NCI-H1092 treated with DMSO at 0.1 percent for 48 hours (cell line): ENCODE results near the gene ZNF17.

Source experiments
- DNase-seq: peaks from one replicate; lab custom pipeline; 2025; lab: John Stamatoyannopoulos, UW

Gene ZNF17

DNA sequence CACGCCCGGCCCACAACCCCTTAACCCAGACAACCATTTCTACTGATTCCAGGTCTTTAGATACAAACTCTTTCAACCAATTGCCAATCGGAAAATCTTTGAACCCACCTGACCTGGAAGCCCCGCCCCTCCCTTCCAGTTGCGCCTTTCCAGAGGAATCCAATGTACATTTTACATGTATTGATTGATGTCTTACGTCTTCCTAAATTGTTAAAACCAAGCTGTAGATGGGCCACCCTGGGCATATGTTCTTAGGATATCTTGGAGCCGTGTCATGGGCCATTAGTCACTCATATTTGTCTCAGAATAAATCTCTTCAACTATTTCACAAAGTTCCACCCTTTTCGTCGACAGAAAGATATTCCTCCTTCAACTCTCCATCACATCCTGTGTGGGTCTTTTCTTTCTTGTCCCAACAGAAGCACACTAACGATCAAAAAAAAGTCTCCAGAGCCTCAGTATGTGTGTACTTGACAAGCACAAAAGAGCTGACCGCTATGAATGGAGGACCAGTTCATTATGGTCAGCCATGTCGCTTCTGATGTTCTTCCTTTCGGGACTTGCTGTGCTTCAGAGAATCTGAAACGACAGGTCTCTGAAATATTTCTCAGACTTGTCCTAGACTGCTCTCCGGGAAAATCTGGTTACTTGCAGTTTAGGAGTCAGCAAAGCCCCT, 23.6 kb downstream of the ZNF17 start:
- no peak for DNase-seq

DNA sequence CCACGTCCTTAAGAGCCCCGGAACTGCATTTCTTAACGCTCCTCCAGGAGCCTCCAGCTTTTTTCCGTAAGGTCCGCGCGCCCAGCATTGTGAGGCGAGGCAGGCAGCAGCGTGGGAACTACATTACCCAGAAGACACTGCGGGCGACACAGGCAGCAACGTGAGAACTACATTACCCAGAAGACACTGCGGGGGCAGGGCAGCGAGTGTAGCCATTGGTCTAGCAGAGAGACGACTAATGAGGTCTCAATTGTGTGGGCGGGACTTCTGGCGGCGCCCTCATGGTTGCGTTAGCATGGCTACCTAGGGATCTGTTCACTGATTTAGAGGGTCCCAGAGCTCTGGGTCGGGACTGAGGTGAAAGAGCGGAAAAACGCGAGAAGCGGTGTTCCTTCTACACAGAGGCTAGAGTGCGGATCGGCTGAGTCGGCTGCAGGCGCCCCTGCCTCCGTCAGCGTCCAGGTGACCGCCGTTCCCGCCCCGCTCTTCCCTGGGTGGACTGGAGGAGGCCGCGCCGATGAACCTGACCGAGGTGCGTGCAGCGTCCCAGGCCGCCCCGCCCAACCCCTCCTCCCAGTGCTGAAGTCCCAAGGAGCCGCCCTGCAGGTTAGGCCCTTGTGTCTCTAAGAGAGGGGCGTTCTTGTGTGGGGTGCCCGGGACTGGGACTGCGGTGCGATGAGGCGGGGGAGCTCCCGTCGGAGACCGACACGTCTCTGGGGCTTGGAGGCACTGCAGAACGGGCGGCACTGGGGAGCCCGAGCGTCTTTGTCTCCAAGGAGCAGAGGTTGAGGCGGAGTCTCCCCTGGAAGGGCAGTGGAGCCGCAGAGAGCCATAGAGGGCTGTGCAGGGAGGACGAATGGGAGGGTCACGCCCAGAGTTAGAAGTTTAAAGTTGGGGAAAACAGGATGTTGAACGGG, 24.4 kb downstream of the ZNF17 start, which contains the start of gene ZNF749:
ZNF749 (plus strand) TSS at position 264 of the 917 bp plus-strand sequence; CDS start at position 518, 254 bp downstream.
- DNase-seq: peak; percentile 96

DNA sequence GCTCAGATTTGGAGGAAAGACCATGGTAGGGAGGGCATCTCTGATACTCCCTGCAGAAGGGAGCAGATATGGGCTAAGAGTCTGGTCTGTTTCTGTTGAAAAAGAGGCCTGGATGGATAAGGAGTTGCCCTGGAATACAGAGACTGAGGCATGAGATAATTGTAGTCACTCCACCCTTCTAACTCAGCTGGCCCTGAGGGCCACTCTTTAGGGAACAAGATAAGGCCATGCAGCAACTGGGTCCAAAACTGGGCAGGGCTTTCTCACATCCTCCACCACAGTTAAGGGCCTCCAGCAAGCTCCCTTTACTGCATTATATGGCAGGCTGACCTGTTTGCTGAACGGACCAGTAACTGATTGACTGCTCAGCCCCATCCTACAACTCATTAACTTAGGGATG, 25.5 kb downstream of the ZNF17 start:
- no peak for DNase-seq

DNA sequence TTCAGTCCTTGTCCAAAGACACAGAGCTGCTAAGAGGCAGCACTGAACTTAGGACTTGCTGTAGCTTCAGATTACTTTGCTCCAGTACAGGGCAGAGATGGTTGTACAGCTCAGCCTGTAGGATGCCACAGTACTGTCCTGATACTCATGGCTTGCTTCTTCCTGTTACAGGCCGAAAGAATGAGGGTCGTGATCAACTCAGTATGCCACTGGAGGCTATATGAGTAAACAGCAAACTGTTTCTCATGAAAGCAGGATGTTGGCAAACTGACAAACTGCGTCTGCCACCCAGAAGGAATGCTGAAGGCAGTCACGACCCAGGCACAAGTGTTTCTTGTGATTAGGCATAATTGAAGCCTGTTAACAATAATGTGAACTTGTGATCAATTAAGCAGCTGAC, 27.0 kb downstream of the ZNF17 start:
- no peak for DNase-seq

DNA sequence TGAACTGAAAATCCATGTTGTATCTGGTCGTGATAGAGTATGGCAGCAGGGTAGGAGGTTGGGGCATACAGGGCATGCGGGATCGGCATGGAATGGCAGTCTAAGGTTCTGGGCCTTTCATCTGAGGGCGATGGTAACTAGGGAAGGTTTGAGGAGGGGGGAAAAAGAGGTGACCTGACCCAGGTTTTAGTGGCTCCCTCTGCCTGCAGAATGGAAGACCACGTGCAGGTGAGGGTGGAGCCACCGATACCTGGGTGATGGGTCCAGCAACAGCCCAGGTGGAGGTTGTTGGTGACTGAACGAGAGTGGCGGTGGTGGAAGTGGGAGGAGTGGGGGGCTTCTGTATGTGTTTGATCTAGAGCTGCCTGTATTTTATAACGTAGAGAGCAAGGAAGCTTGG, 28.0 kb downstream of the ZNF17 start:
- DNase-seq: no peak

DNA sequence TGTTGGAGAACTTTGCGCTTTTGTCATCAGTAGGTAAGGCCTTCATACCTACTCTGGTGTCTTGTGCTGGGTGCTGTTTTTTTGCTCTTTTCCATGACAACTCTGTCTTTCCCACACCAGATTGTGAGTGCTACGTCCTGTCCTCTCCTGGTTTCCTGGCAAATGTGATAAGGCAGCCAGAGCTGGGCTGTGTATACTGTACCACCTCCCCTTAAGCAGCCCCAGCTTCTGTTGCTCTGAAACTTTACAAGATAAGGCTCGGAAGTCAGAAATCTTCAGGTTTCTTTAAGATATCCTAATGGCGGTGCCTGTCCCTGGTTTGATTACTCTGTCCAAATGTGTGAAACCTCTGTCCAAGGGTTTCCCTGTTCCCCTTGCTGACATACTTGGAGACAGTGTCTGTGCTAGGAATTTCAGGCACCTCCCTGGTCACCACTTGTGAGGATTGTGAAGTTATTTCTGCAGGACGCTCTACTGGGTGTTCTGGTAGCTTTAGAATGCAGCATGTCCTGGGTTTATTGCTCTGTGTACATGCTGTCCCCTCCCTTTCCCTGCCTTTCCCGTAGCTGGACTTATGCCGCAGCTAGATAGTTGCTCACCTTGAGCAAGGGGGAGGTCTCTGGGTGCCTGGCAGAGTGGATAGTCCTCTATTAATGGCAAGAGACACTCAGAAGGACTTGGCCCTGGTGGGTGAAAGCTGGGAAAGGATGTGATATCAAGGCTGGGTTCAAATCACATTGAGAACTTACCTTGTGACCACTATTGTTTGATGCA, 31.2 kb downstream of the ZNF17 start:
- DNase-seq: no peak

DNA sequence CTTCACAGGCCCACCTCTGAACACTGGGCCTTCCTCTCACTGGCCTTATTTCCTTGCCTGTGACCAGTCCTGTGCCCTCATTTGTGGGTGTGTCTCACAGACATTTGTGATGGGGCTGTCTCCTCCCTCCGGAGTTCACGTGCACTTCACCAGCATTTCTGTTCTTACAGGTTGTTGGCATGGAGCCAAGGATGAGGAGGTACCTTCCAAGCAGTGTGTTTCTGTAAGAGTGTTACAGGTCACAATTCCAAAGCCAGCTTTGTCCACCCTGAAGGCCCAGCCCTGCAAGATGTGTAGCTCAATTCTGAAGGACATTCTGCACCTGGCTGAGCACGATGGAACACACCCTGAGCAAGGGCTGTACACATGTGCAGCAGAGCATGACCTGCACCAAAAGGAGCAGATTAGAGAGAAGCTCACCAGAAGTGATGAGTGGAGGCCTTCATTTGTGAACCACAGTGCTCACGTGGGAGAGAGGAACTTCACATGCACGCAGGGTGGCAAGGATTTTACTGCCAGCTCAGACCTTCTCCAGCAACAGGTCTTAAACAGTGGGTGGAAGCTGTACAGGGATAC, 32.2 kb downstream of the ZNF17 start:
- no peak for DNase-seq

DNA sequence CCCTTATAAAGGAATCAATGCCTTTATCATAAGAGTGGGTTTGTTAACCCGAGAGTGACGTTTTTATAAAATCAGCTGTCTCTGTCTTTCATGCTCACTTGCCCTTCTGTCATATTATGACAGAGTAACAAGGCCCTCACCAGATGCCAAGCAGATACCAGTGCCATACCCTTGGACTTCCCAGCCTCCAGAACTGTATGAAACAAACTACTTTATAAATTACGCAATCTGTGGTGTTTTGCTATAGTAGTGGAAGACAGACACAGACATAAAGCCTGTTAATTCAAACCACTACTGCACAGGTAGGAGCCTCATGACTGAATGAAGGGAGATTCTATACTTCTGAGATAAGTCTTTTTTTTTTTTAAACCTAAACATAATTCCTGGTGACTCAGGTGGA, 41.3 kb downstream of the ZNF17 start:
- no peak for DNase-seq

DNA sequence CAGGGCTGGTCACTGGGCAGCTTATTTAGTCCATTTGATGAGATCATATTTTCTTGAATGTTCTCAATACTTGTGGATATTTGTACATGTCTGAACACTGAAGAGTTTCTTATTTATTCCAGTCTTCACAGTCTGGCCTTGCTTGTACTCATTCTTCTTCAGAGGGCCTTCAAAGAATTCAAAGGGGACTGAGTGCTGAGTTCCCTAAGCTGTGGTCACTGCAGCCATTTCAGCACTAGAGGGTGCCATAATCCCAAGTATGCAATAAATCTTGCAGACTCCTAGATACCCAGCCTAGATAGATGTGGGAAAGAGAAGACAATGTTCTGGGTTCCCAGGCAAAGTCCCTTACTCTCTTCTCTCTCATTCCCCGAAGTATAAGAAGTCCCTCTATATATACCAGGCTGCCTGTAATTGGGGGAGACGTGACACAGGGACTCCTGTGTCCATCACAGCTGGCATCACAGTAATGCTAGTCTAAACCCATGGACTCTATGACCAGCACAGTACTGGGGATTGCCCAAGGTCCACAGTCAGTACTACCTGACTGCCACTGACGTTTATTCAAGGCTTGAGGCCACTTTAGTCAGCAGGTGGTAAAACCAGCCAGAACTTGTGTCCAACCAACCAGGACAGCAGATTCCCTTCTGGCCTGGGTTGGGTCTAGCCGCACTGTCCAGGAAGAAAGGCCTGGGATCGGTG, 54.9 kb downstream of the ZNF17 start:
- no peak for DNase-seq

DNA sequence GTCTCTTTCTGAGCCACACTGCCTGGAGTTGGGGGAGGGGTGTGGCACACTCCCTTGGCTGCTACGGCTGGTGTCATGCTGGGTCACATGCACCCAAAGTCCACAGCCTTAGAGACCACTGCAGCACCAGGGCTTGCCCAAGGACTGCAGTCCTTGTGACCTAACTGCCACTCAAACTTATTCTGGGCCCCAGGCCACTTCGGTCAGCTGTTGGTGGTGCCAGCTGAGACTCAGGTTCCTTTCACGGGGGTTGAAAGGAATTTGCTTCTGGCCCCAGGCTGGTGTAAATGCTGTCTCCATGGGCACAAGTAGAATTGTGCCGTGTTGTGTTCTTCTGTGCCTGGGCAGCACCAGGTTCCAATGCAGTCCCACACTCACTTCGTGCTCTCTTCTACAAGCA, 55.5 kb downstream of the ZNF17 start:
- DNase-seq: no peak
